ENCODE results near the gene PTK7.

- no peak for TF ChIP-seq POLR2A (IDR thresholded peaks at IDR 0.05; ENCODE audit: control extremely low read depth in 1 of 2, low read depth in 2 of 2, low read length in 2 of 2)
- no peak for TF ChIP-seq CTCF (IDR thresholded peaks at IDR 0.05; ENCODE audit: control extremely low read depth in 1 of 3, insufficient read depth in 1 of 3, low read depth in 1 of 3, low read length in 3 of 3)
- no peak for TF ChIP-seq SP1 (IDR thresholded peaks at IDR 0.05; ENCODE audit: low read depth, low read length)
- TF ChIP-seq YY1 (IDR thresholded peaks at IDR 0.05; ENCODE audit: low read depth, low read length), result no peak
- TF ChIP-seq RBBP5 (IDR thresholded peaks at IDR 0.05; ENCODE audit: borderline replicate concordance, low read depth, low read length), result no peak
- TF ChIP-seq KDM5A (IDR thresholded peaks at IDR 0.05; ENCODE audit: low read length), result no peak
- no peak for TF ChIP-seq GABPA (IDR thresholded peaks at IDR 0.05; ENCODE audit: borderline replicate concordance, insufficient read depth, low read length)
- no peak for TF ChIP-seq EP300 (IDR thresholded peaks at IDR 0.05; ENCODE audit: borderline replicate concordance in 1 of 2, low read depth in 2 of 2, low read length in 2 of 2)
- no peak for TF ChIP-seq POLR2AphosphoS5 (IDR thresholded peaks at IDR 0.05; ENCODE audit: low read depth, low read length)
- no peak for TF ChIP-seq HDAC6 (IDR thresholded peaks at IDR 0.05; ENCODE audit: low read depth, low read length)
- TF ChIP-seq ZNF274 (IDR thresholded peaks at IDR 0.05; ENCODE audit: borderline replicate concordance, extremely low read depth, low read length), result no peak
Measured at GRCh38 chr6:43050981-43051380, 25.1 kb upstream of the PTK7 start.
